AML-193 (cell line): ENCODE data around the gene STPG2.
"Not testable (repeated sequence)": the region's sequence is repeated elsewhere in the genome, so short reads cannot be mapped to it uniquely, and the experiment has no call there.

Experiments used
- DNase-seq, 2 experiments: peaks; one replicate each; lab custom pipeline; 2025; lab: John Stamatoyannopoulos, UW

STPG2 gene

GRCh38 chr4:97639961-97640360 lies 503.3 kb downstream of the STPG2 start:
- no peak for DNase-seq

DNA sequence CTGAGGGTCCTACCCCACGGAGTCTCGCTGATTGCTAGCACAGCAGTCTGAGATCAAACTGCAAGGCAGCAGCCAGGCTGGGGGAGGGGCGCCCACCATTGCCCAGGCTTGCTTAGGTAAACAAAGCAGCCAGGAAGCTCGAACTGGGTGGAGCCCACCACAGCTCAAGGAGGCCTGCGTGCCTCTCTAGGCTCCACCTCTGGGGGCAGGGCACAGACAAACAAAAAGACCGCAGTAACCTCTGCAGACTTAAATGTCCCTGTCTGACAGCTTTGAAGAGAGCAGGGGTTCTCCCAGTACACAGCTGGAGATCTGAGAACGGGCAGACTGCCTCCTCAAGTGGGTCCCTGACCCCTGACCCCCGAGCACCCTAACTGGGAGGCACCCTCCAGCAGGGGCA lies 509.4 kb downstream of the STPG2 start:
- not testable (repeated sequence) for DNase-seq

DNA sequence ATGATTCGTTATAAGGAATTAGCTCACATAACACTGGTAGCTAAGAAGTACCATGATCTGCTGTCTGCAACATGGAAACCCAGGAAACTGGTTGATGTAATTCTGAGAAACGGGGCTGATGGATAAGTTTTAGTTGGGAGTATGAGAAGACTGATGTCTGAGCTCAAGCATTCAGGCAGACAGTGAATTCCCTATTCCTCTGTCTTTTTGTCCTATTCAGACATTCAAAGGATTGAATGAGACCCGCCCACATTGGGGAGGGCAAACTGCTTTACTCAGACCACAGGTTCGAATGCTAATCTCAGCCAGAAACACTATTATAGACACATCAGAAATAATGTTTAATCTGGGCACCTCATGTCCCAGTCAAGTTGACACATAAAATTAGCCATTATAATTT lies 515.5 kb downstream of the STPG2 start:
- no peak for DNase-seq

DNA sequence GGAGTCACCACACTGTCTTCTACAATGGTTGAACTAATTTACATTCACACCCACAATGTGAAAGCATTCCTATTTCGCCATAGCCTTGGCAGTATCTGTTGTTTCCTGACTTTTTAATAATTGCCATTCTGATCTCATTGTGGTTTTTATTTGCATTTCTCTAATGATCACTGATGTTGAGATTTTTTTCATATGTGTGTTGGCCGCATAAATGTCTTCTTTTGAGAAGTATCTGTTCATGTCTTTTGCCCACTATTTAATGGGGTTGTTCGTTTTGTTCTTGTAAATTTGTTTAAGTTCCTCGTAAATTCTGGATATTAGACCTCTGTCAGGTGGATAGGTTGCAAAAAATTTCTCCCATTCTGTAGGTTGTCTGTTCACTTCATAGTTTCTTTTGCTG lies 519.1 kb downstream of the STPG2 start:
- DNase-seq: no peak

GRCh38 chr4:97605932-97606331 lies 537.3 kb downstream of the STPG2 start:
- no peak for DNase-seq

GRCh38 chr4:97593248-97593647 lies 550.0 kb downstream of the STPG2 start:
- no peak for DNase-seq

- DNase-seq: no peak
These were observed 553.0 kb downstream of the STPG2 start for GRCh38 chr4:97590266-97590665.

DNA sequence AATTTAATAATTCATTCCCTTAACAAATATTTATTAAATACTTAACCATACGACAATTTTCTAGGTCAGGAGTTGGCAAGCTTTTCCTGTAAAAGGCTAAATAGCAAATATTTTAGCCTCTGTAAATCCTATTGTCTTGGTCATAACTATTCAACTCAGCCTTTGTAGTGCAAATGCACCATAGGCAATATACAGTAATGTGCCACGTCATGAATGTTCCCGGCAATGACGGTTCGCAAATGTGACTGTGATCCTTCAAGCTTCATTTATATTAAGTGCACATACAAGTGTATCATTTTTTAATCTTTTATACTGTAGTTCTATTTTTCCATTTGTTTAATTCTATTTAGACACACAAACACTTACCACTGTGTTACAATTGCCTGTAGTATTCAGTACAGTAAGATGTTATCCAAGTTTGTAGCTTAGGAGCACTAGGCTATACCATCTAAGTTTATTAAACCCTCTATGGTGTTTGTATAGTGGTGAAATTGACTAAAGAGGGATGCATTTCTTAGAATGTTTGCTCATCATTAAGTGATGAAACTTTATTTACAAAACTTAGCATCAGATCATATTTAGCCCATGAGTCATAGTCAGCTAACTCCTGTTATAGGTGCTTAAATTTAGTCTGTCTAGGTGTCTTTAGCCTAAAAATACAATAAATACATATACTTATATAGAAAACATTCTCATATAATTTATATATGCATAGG lies 553.6 kb downstream of the STPG2 start:
- no peak for DNase-seq

GRCh38 chr4:97587912-97588311 lies 555.4 kb downstream of the STPG2 start:
- no peak for DNase-seq

GRCh38 chr4:97585274-97585673 lies 558.0 kb downstream of the STPG2 start:
- DNase-seq: no peak

GRCh38 chr4:97582890-97583289 lies 560.4 kb downstream of the STPG2 start:
- DNase-seq: no peak

DNA sequence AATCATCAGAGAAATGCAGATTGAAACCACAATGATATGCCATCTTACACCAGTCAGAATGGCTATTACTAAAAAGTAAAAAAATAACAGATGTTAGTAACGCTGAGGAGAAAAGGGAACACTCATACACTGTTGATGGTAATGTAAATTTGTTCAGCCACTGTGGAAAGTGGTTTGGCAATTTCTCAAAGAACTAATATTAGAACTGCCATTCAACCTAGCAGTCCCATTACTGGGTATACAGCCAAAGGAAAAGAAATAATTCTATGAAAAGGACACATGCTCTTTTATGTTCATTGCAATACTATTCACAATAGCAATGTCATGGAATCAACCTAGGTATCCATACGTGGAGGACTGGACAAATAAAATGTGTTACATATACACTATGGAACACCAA lies 566.3 kb downstream of the STPG2 start:
- no peak for DNase-seq

DNA sequence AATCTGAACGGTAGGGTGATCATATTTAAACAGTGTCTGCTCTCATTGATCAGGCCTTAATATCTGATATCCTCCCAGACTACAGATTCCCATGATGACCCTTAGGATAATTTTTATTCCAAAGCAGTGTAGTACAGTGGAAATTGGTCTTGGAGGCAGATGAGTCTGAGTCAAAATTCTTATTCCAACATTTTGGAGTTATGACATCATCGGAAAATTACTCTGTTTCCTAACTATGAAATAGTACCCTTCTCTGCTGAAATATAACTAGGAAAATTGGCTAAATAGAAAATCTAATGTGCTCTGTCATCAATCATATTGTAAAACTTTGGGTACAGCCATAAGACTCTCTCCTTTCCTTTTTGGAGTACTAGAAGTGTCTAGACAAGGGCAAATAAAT lies 583.3 kb downstream of the STPG2 start:
- no peak for DNase-seq

GRCh38 chr4:97558204-97558778 lies 585.0 kb downstream of the STPG2 start:
- no peak for DNase-seq

DNA sequence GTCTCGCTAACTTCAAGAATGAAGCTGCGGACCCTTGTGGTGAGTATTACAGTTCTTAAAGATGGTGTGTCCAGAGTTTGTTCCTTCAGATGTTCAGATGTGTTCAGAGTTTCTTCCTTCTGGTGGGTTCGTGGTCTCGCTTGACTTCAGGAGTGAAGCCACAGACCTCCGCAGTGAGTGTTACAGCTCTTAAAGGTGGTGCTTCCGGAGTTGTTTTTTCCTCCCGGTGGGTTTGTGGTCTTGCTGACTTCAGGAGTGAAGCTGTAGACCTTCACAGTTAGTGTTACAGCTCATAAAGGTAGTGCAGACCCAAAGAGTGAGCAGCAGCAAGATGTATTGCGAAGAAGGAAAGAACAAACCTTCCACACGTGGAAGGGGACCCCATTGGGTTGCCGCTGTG lies 592.6 kb downstream of the STPG2 start:
- not testable (repeated sequence) for DNase-seq

- no peak for DNase-seq
These were observed 594.2 kb downstream of the STPG2 start for GRCh38 chr4:97548943-97549583.

DNA sequence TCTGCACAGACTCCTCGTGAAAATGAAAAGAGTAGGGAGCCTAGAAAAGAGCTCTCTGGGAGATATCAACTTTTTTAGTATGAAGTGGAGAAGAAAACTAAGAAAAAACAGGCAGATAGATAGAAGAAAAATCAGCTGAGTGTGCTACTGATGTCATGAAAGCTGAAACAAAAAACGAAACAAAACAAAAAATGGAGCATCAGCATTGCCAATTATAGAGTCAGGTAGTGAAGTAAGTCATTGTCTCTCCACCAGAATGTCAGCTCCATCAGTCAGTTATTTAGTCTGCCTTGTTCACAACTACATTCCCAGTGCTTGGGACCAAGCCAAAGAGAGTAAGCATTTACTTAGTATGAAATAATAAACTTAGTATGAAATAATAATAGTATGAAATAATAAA lies 595.1 kb downstream of the STPG2 start:
- DNase-seq: no peak

- no peak for DNase-seq
These were observed 611.9 kb downstream of the STPG2 start for GRCh38 chr4:97531351-97531750.

DNA sequence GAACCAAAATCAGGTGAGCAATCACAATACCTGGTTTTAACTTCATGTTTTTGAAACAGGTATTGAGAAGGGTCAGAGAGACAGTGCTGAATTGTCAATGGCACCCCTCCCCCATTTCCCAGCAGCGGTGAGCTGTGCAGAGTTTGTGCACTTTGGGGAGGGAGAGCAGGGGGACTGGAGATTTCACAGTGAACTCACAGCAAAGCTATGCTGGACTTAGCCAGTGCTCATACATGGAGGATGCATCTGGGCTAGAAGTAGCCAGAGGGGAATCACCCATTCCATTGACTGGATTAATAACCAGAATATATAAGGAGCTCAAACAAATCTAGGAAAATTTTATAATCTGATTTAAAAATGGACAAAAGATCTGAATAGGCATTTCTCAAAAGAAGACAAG lies 612.6 kb downstream of the STPG2 start:
- no peak for DNase-seq

- DNase-seq: no peak
These were observed 618.0 kb downstream of the STPG2 start for GRCh38 chr4:97525236-97525635.

- no peak for DNase-seq
These were observed 625.3 kb downstream of the STPG2 start for GRCh38 chr4:97517939-97518338.

- DNase-seq: no peak
These were observed 629.4 kb downstream of the STPG2 start for GRCh38 chr4:97513917-97514316.
